Endothelial cell of umbilical vein (primary cell): ENCODE measurements around the gene SEC62. TPM values are rescaled to one million over a fixed set of nuclear protein-coding genes. Genes with fewer than 3 reads are reported as not detected.

ENCODE experiments used
- BruUV-seq: library from RNA; stranded (reverse); fragments of 400-500 nt; replicated peaks from 2 replicates; lab custom pipeline; 2021; lab: Mats Ljungman, UMichigan
- CTCF ChIA-PET: fragments of 300-600, 350-600 bp; sonication (Branson Sonifier 250); formaldehyde crosslinking; loops from one replicate; lab custom pipeline; 2021; ENCODE audit warnings: antibody characterized with exemption, inconsistent platforms; lab: Charles Lee
- POLR2A ChIA-PET: fragments of 300-600, 350-600 bp; sonication (Branson Sonifier 250); formaldehyde crosslinking; loops from one replicate; lab custom pipeline; 2021; ENCODE audit warnings: antibody characterized with exemption, inconsistent platforms; lab: Charles Lee
- DNase-seq: peaks from one replicate; pipeline ENCODE4 v3.0.0-alpha.2; 2011; ENCODE audit warnings: low read depth, low spot score
- FAIRE-seq: peaks from 2 replicates; lab custom pipeline; 2011; peaks lifted over from hg19 to GRCh38; lab: Jason Lieb, UNC
- H2AFZ ChIP-seq: 2 replicates; pipeline ENCODE4 v1.6.0; 2012; ENCODE audit warnings: low read depth, low read length, control low read depth, inconsistent platforms
- H3K27ac ChIP-seq: 2 replicates; pipeline ENCODE4 v1.5.1; 2011; ENCODE audit warnings: low read depth, mild to moderate bottlenecking, control low read depth, low read length, moderate library complexity; ENCODE audit not compliant: insufficient read depth
- H3K27me3 ChIP-seq, 2 experiments: 2 replicates each; pipeline versions ENCODE4 v1.6.0 to v1.6.1; 2011; ENCODE audit warnings: low read length in 2 of 2, mixed read lengths in 1 of 2; ENCODE audit not compliant: control insufficient read depth in 2 of 2, insufficient read depth in 2 of 2
- H3K36me3 ChIP-seq, 2 experiments: 2 replicates in 1 of 2; 3 replicates in 1 of 2; pipeline ENCODE4 v1.5.1; 2011; ENCODE audit warnings: low read length in 2 of 2, mild to moderate bottlenecking in 1 of 2, moderate library complexity in 1 of 2; ENCODE audit not compliant: control insufficient read depth in 2 of 2, insufficient read depth in 2 of 2; ENCODE audit errors: extremely low read depth in 1 of 2
- H3K4me1 ChIP-seq: 3 replicates; pipeline ENCODE4 v1.5.1; 2011; ENCODE audit warnings: mild to moderate bottlenecking, low read length; ENCODE audit not compliant: control insufficient read depth, insufficient read depth; ENCODE audit errors: extremely low read depth
- H3K4me2 ChIP-seq: 2 replicates; pipeline ENCODE4 v1.6.1; 2011; ENCODE audit warnings: low read length, control low read depth, mixed read lengths; ENCODE audit not compliant: insufficient read depth
- H3K4me3 ChIP-seq, 3 experiments: fragments of 200-600 bp in 1 of 3; sonication (generic), shearing (Covaris generic) in 1 of 3; replicated peaks in 1 of 3; 2 replicates each; pipeline ENCODE4 v1.5.1; 2011 to 2016; ENCODE audit warnings: control low read depth in 3 of 3, low read length in 3 of 3, mild to moderate bottlenecking in 2 of 3, inconsistent platforms in 1 of 3, low read depth in 1 of 3, moderate library complexity in 1 of 3; ENCODE audit not compliant: insufficient read depth in 1 of 3
- H3K79me2 ChIP-seq: 2 replicates; pipeline ENCODE4 v1.6.0; 2012; ENCODE audit warnings: low read length, inconsistent platforms; ENCODE audit not compliant: control insufficient read depth, insufficient read depth
- H3K9ac ChIP-seq: replicated peaks from 2 replicates; pipeline ENCODE3; 2011; ENCODE audit warnings: low read length, control low read depth; ENCODE audit not compliant: insufficient read depth; ENCODE audit errors: extremely low read depth
- H3K9me1 ChIP-seq: replicated peaks from 3 replicates; pipeline ENCODE4 v1.6.0; 2011; ENCODE audit warnings: mild to moderate bottlenecking, low read length; ENCODE audit not compliant: control insufficient read depth, insufficient read depth; ENCODE audit errors: extremely low read depth
- H3K9me3 ChIP-seq: replicated peaks from 2 replicates; pipeline ENCODE4 v1.5.1; 2012; ENCODE audit warnings: low read length, inconsistent platforms; ENCODE audit not compliant: control insufficient read depth, insufficient read depth
- H4K20me1 ChIP-seq: replicated peaks from 2 replicates; pipeline ENCODE3; 2011; ENCODE audit warnings: mild to moderate bottlenecking, low read length; ENCODE audit not compliant: control insufficient read depth, insufficient read depth; ENCODE audit errors: extremely low read depth
- CTCF ChIP-seq, 2 donors: IDR thresholded peaks; 1 replicate in 1 of 2; 2 replicates in 1 of 2; pipeline ENCODE4 v1.5.1; 2011; ENCODE audit warnings: low read length in 2 of 2, mild to moderate bottlenecking in 2 of 2, moderate library complexity in 2 of 2, control low read depth in 1 of 2, inconsistent platforms in 1 of 2, low read depth in 1 of 2; ENCODE audit not compliant: insufficient read depth in 1 of 2; ENCODE audit errors: extremely low read depth in 1 of 2
- EZH2 ChIP-seq: IDR thresholded peaks from 2 replicates; pipeline ENCODE4 v1.6.1; 2012; ENCODE audit warnings: borderline replicate concordance, low read depth, mild to moderate bottlenecking, moderate library complexity, low read length, inconsistent platforms; ENCODE audit not compliant: severe bottlenecking
- FOS ChIP-seq: IDR thresholded peaks from 2 replicates; pipeline ENCODE4 v1.6.1; 2011; ENCODE audit warnings: mild to moderate bottlenecking, low read length, moderate library complexity, borderline replicate concordance; ENCODE audit not compliant: insufficient read depth
- GATA2 ChIP-seq: IDR thresholded peaks from 2 replicates; pipeline ENCODE4 v1.7.0; 2011; ENCODE audit warnings: low read depth, mild to moderate bottlenecking, moderate library complexity, mixed read lengths, low read length; ENCODE audit not compliant: insufficient read length, insufficient read depth
- JUN ChIP-seq: IDR thresholded peaks from 2 replicates; pipeline ENCODE4 v1.6.1; 2011; ENCODE audit warnings: borderline replicate concordance, low read depth; ENCODE audit not compliant: insufficient read length, insufficient read depth
- MAX ChIP-seq: IDR thresholded peaks from 2 replicates; pipeline ENCODE4 v1.6.1; 2011; ENCODE audit not compliant: insufficient read depth, insufficient read length
- MYC ChIP-seq: IDR thresholded peaks from one replicate; pipeline ENCODE4 v1.6.1; 2011; ENCODE audit warnings: mild to moderate bottlenecking, low read depth, low read length
- POLR2A ChIP-seq: IDR thresholded peaks from 2 replicates; pipeline ENCODE4 v1.6.1; 2012; ENCODE audit warnings: low read depth, mild to moderate bottlenecking, control low read depth, low read length
- POLR2AphosphoS5 ChIP-seq: IDR thresholded peaks from 2 replicates; pipeline ENCODE4 v1.6.1; 2012; ENCODE audit warnings: low read depth, mild to moderate bottlenecking, control low read depth, low read length, moderate library complexity; ENCODE audit not compliant: insufficient read depth
- dilution Hi-C: fragments of 300-500 bp; cut with MboI; formaldehyde crosslinking; loops from one replicate; pipeline ENCODE4 v1.15.0; 2019; ENCODE audit warnings: low sequenced_read_pairs; ENCODE audit not compliant: extremely low pct_ligation_motif_present
- intact Hi-C: fragments of 100-400 bp; cut with micrococcal nuclease; formaldehyde crosslinking; loops from one replicate; pipeline ENCODE4 v1.10.0; 2022
- polyA plus RNA-seq, 4 experiments: library from polyadenylated mRNA; depleted of rRNA in 3 of 4; stranded (reverse) in 3 of 4; unstranded in 1 of 4; fragments of >200 nt; gene quantifications; 2 replicates each; pipeline versions ENCODE4 v1.2.1 to v1.2.3, GENCODE V29; 2011 to 2012; ENCODE audit warnings: missing spikeins in 1 of 4
- total RNA-seq: library from RNA; stranded (reverse); gene quantifications from 2 replicates; pipeline ENCODE4 v1.2.3, GENCODE V29; 2021

SEC62 gene
- total and polyA plus RNA-seq, 2 donors (not counting 3 experiments of a cell fraction or from before 2014, with no cell fraction given): 90.7 to 90.8 TPM

GRCh38 chr3:169946336-169946735, 20.3 kb upstream of the SEC62 start:
- H3K36me3 ChIP-seq: no peaks in the 10 kb centered on the region
- no peak overlapping the region for H3K4me3 ChIP-seq

More at GRCh38 chr3:169946336-169946735, 20.3 kb upstream of the SEC62 start:
- intact Hi-C loops (no loop called here), dilution Hi-C loops (no loop called here)
- H3K27me3 ChIP-seq: peaks cover 3 to 6% of the 10 kb centered on the region in 2 experiments
- no peak overlapping the region for H2AFZ ChIP-seq
- H3K79me2 ChIP-seq: no peaks in the 10 kb centered on the region
- no peaks in the 10 kb centered on the region for H3K9me3 ChIP-seq
- no peaks in the 10 kb centered on the region for H3K9me1 ChIP-seq
- FAIRE-seq (no peak), DNase-seq (no peak)
- ChIA-PET POLR2A (no interaction called here), CTCF (no interaction called here)
- peaks cover 4% of the 10 kb centered on the region for H3K4me1 ChIP-seq
- H4K20me1 ChIP-seq: no peaks in the 10 kb centered on the region
- no TSS peak for BruUV-seq
- no peak overlapping the region for H3K27ac ChIP-seq
- no peak overlapping the region for H3K9ac ChIP-seq
- no peak overlapping the region for H3K4me2 ChIP-seq
- TF ChIP-seq MYC: no peak
- no peak for TF ChIP-seq POLR2AphosphoS5
- no peak for TF ChIP-seq JUN
- TF ChIP-seq MAX: no peak
- no peak for TF ChIP-seq GATA2
- no peak for TF ChIP-seq CTCF (IDR thresholded peaks at IDR 0.05; ENCODE audit: extremely low read depth in 1 of 2, insufficient read depth in 1 of 2, low read depth in 1 of 2, low read length in 2 of 2)
- no peak for TF ChIP-seq EZH2
- no peak for TF ChIP-seq FOS
- no peak for TF ChIP-seq POLR2A
